Memory B cell (primary cell): Measurements from ENCODE around the gene NEMP2.
"Not testable (repeated sequence)": the region's sequence is repeated elsewhere in the genome, so short reads cannot be mapped to it uniquely, and the experiment has no call there.

ENCODE experiments used
- ATAC-seq: fragments of 150-1000 bp; cut with Tn5 transposase; 2 replicates; pipeline ENCODE4 v1.10.0; 2021; ENCODE audit warnings: low read depth, mild to moderate bottlenecking, moderate library complexity
- DNase-seq, 2 donors: peaks; one replicate each; pipeline ENCODE4 v3.0.0; 2022; ENCODE audit warnings: low spot score in 2 of 2
- H3K27ac Mint-ChIP-seq: one replicate; pipeline ENCODE4 v1.8.0; 2022; ENCODE audit warnings: mild to moderate bottlenecking, moderate library complexity, mixed read lengths
- H3K27me3 Mint-ChIP-seq: one replicate; pipeline ENCODE4 v1.8.0; 2022; ENCODE audit warnings: mixed read lengths
- H3K36me3 Mint-ChIP-seq: one replicate; pipeline ENCODE4 v1.8.0; 2022; ENCODE audit warnings: mild to moderate bottlenecking, mixed read lengths
- H3K4me1 Mint-ChIP-seq: one replicate; pipeline ENCODE4 v1.8.0; 2022; ENCODE audit warnings: mixed read lengths
- H3K4me3 Mint-ChIP-seq: one replicate; pipeline ENCODE4 v1.8.0; 2022; ENCODE audit warnings: mild to moderate bottlenecking, moderate library complexity, mixed read lengths
- H3K9me3 Mint-ChIP-seq: one replicate; pipeline ENCODE4 v1.8.0; 2022; ENCODE audit warnings: mixed read lengths

NEMP2 gene

GRCh38 chr2:190478572-190479195 is 55.8 kb downstream of the NEMP2 start:
- Mint-ChIP-seq H3K27me3 (no peaks in the 10 kb centered on the region), H3K36me3 (peaks cover 6% of the 10 kb centered on the region), H3K27ac (peak overlapping the region; percentile 66), H3K4me3 (no peak overlapping the region), H3K9me3 (peaks cover 1% of the 10 kb centered on the region), H3K4me1 (peaks cover 5% of the 10 kb centered on the region)
- no peak for ATAC-seq
- no peak for DNase-seq

DNA sequence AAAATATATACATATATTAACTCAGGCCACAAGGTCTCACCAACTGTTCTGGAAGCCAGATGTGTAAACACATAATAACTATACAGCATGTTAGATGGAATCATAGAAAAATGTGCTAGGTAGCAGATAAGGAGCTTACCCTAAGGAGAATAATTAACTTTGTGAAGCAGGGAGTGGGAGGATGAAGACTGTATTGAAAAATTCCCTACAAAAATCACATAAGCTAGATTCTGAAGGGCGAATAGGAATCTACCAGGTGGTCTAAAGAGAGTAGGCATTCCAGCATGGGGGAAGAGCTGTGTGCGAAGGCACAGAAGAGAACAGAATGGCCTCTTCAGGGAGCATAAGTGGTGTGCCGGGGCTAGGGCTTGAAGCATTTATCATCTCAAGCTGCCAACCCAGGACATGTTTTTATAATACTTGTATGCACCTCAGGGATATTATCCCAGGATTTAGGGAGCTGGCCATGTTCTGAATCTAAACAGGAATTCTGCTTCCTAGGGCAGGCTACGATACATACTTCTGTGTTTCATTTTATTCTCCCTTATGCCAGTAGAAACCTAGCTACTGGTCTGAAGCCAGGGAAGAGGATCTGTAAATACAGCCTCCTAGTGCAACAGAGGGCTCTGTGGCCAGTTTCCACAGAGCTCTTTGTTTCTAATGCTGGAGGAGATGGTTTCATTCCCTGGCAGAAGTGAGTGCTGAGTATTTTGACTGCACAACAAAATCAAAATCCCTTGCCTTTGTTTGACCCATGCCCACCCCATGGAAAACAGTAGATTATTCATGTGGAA is 56.7 kb downstream of the NEMP2 start:
- Mint-ChIP-seq H3K9me3 (peaks cover 1% of the 10 kb centered on the region), H3K27ac (peak overlapping the region; percentile 7), H3K4me3 (no peak overlapping the region), H3K36me3 (peaks cover 6% of the 10 kb centered on the region), H3K4me1 (peaks cover 5% of the 10 kb centered on the region), H3K27me3 (no peaks in the 10 kb centered on the region)
- DNase-seq = no peak
- no peak for ATAC-seq

- Mint-ChIP-seq H3K4me3 (no peak overlapping the region), H3K27ac (no peak overlapping the region), H3K4me1 (peaks cover 33% of the 10 kb centered on the region), H3K36me3 (peaks cover 13% of the 10 kb centered on the region), H3K27me3 (no peaks in the 10 kb centered on the region), H3K9me3 (peaks cover 3% of the 10 kb centered on the region)
- ATAC-seq (no peak), DNase-seq (no peak)
These were observed 64.2 kb downstream of the NEMP2 start for GRCh38 chr2:190470256-190470826.

DNA sequence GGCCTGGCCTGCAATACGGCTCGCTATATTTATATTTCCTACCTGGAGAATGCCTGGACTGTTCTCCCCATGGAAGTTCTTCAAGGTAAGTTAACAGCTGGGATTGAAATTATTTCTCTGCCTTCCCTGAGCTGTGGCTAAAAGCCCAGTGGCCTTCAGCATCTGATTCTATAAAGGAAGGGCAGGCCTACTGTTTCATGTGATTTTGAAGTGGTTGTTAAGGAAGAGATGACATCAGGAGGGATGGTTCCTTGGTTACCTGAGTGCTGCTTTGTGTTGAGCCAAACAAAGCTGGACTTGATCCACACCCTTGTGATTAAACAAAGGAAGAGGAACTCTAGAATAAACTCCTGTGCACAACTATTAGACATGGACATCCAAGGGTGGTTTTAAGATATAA is 64.8 kb downstream of the NEMP2 start:
- peaks cover 37% of the 10 kb centered on the region for H3K4me1 Mint-ChIP-seq
- H3K27ac Mint-ChIP-seq = no peak overlapping the region
- H3K27me3 Mint-ChIP-seq = no peaks in the 10 kb centered on the region
- peaks cover 13% of the 10 kb centered on the region for H3K36me3 Mint-ChIP-seq
- ATAC-seq (peak; percentile 29), DNase-seq (no peak)
- no peak overlapping the region for H3K4me3 Mint-ChIP-seq
- H3K9me3 Mint-ChIP-seq = peaks cover 3% of the 10 kb centered on the region

- Mint-ChIP-seq H3K36me3 (peaks cover 13% of the 10 kb centered on the region), H3K9me3 (peaks cover 3% of the 10 kb centered on the region), H3K4me1 (peaks cover 45% of the 10 kb centered on the region), H3K27ac (no peak overlapping the region), H3K4me3 (no peak overlapping the region), H3K27me3 (no peaks in the 10 kb centered on the region)
- DNase-seq = no peak
- no peak for ATAC-seq
These were observed 65.5 kb downstream of the NEMP2 start for GRCh38 chr2:190468814-190469569.

- Mint-ChIP-seq H3K4me1 (peaks cover 46% of the 10 kb centered on the region), H3K4me3 (peak overlapping the region; percentile 2), H3K36me3 (peaks cover 11% of the 10 kb centered on the region), H3K27ac (peak overlapping the region; percentile 64)
- not testable (repeated sequence) for ATAC-seq, DNase-seq, H3K9me3 Mint-ChIP-seq, H3K27me3 Mint-ChIP-seq
These were observed 66.2 kb downstream of the NEMP2 start for GRCh38 chr2:190468354-190468753.

- no peak for DNase-seq
- no peak for ATAC-seq
- Mint-ChIP-seq H3K27me3 (no peaks in the 10 kb centered on the region), H3K4me3 (no peak overlapping the region), H3K27ac (peak overlapping the region; percentile 64), H3K9me3 (peaks cover 1% of the 10 kb centered on the region), H3K4me1 (peaks cover 48% of the 10 kb centered on the region), H3K36me3 (peaks cover 11% of the 10 kb centered on the region)
These were observed 66.9 kb downstream of the NEMP2 start for GRCh38 chr2:190467575-190468083.

GRCh38 chr2:190466819-190467446 is 67.6 kb downstream of the NEMP2 start:
- Mint-ChIP-seq H3K4me3 (no peak overlapping the region), H3K9me3 (no peaks in the 10 kb centered on the region), H3K4me1 (peaks cover 51% of the 10 kb centered on the region), H3K36me3 (peaks cover 5% of the 10 kb centered on the region), H3K27me3 (no peaks in the 10 kb centered on the region), H3K27ac (no peak overlapping the region)
- DNase-seq (no peak), ATAC-seq (no peak)

DNA sequence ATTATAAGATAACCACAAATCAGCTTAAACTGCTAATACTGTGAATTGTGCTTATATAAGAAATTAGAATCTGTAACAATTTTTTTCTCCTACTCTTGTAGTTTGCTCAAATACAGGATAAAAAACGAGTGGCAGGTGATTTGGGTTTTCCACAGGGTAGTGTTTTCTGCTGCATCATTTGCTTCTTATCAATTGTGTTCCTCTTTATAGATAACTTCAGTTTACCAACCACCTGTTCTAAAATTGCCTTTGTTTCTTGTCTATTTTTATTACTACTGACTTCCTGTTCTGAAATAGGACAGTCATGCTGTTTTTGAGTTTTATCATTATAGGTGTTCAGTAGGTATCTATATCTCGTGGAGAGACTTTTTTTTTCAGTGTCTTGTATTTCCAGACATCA is 69.5 kb downstream of the NEMP2 start:
- Mint-ChIP-seq H3K9me3 (no peaks in the 10 kb centered on the region), H3K27me3 (no peaks in the 10 kb centered on the region), H3K4me1 (peaks cover 55% of the 10 kb centered on the region), H3K27ac (peak overlapping the region; percentile 79), H3K4me3 (peak overlapping the region; percentile 52), H3K36me3 (peaks cover 5% of the 10 kb centered on the region)
- ATAC-seq (peak; percentile 53), DNase-seq (no peak)

GRCh38 chr2:190462611-190463010 is 71.9 kb downstream of the NEMP2 start:
- H3K36me3 Mint-ChIP-seq = peaks cover 6% of the 10 kb centered on the region
- DNase-seq (no peak), ATAC-seq (no peak)
- H3K9me3 Mint-ChIP-seq = no peaks in the 10 kb centered on the region
- no peak overlapping the region for H3K27ac Mint-ChIP-seq
- peaks cover 45% of the 10 kb centered on the region for H3K4me1 Mint-ChIP-seq
- H3K27me3 Mint-ChIP-seq = no peaks in the 10 kb centered on the region
- no peak overlapping the region for H3K4me3 Mint-ChIP-seq

GRCh38 chr2:190462181-190462580 is 72.3 kb downstream of the NEMP2 start:
- H3K27ac Mint-ChIP-seq = no peak overlapping the region
- ATAC-seq (no peak), DNase-seq (no peak)
- no peak overlapping the region for H3K4me3 Mint-ChIP-seq
- no peaks in the 10 kb centered on the region for H3K27me3 Mint-ChIP-seq
- peaks cover 9% of the 10 kb centered on the region for H3K36me3 Mint-ChIP-seq
- H3K9me3 Mint-ChIP-seq = no peaks in the 10 kb centered on the region
- H3K4me1 Mint-ChIP-seq = peaks cover 40% of the 10 kb centered on the region

GRCh38 chr2:190460487-190460886 is 74.0 kb downstream of the NEMP2 start:
- Mint-ChIP-seq H3K9me3 (no peaks in the 10 kb centered on the region), H3K4me3 (no peak overlapping the region), H3K27me3 (no peaks in the 10 kb centered on the region), H3K4me1 (peaks cover 30% of the 10 kb centered on the region), H3K36me3 (peaks cover 20% of the 10 kb centered on the region), H3K27ac (no peak overlapping the region)
- DNase-seq (no peak), ATAC-seq (no peak)

DNA sequence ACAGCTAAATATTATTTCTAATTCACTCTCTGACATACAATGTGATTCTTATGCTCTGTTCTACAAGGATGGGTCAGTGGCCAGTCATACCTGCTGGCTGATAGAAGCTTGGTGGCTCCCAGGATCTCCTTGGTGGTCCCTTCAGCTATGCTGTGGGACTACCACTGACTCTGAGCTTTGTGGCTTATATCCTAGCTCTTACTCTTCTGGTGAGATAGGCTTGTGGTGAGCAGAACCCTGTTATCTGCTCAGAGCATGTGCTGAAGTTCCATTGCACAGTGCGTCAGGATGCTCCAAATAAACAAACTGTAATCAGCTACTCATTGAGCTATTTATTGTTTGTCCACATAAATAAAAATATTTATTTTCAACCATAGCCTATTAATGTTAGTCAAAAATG is 74.6 kb downstream of the NEMP2 start:
- no peak for DNase-seq
- H3K27me3 Mint-ChIP-seq = no peaks in the 10 kb centered on the region
- peaks cover 20% of the 10 kb centered on the region for H3K36me3 Mint-ChIP-seq
- H3K4me3 Mint-ChIP-seq = no peak overlapping the region
- no peak overlapping the region for H3K27ac Mint-ChIP-seq
- ATAC-seq = no peak
- no peaks in the 10 kb centered on the region for H3K9me3 Mint-ChIP-seq
- H3K4me1 Mint-ChIP-seq = peaks cover 29% of the 10 kb centered on the region
